Neural progenitor cell (in vitro differentiated cells): Measurements from ENCODE around the gene NIFK.

Experiments
- EZH2 ChIP-seq: fragments of 200-600 bp; sonication (generic); IDR thresholded peaks from 2 replicates; pipeline ENCODE4 v1.6.1; 2017; ENCODE audit warnings: antibody characterized with exemption, mild to moderate bottlenecking, moderate library complexity
- EZH2phosphoT487 ChIP-seq: fragments of 200-600 bp; sonication (generic); IDR thresholded peaks from 2 replicates; pipeline ENCODE4 v1.6.1; 2017; ENCODE audit warnings: antibody characterized with exemption
- TF ChIP-seq, protein P1 (sequence below): fragments of 200-600 bp; sonication (generic); IDR thresholded peaks from 2 replicates; pipeline ENCODE4 v1.5.1; 2017; ENCODE audit warnings: antibody characterized with exemption, mild to moderate bottlenecking

- TF ChIP-seq EZH2 (no peak), EZH2phosphoT487 (no peak)
- TF ChIP-seq, protein P1, sequence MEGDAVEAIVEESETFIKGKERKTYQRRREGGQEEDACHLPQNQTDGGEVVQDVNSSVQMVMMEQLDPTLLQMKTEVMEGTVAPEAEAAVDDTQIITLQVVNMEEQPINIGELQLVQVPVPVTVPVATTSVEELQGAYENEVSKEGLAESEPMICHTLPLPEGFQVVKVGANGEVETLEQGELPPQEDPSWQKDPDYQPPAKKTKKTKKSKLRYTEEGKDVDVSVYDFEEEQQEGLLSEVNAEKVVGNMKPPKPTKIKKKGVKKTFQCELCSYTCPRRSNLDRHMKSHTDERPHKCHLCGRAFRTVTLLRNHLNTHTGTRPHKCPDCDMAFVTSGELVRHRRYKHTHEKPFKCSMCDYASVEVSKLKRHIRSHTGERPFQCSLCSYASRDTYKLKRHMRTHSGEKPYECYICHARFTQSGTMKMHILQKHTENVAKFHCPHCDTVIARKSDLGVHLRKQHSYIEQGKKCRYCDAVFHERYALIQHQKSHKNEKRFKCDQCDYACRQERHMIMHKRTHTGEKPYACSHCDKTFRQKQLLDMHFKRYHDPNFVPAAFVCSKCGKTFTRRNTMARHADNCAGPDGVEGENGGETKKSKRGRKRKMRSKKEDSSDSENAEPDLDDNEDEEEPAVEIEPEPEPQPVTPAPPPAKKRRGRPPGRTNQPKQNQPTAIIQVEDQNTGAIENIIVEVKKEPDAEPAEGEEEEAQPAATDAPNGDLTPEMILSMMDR = no peak
Measured at GRCh38 chr2:121722479-121722878, 14.2 kb downstream of the NIFK start.
